Activated naive CD4-positive, alpha-beta T cell treated with anti-CD3 and anti-CD28 coated beads, Interleukin-2, amount 50 U/mL, for 16 hours (primary cell): Measurements from ENCODE around the gene RIMBP2.

Source experiments
- DNase-seq: peaks from one replicate; pipeline ENCODE4 v3.0.0-alpha.2; 2020

RIMBP2 gene

DNA sequence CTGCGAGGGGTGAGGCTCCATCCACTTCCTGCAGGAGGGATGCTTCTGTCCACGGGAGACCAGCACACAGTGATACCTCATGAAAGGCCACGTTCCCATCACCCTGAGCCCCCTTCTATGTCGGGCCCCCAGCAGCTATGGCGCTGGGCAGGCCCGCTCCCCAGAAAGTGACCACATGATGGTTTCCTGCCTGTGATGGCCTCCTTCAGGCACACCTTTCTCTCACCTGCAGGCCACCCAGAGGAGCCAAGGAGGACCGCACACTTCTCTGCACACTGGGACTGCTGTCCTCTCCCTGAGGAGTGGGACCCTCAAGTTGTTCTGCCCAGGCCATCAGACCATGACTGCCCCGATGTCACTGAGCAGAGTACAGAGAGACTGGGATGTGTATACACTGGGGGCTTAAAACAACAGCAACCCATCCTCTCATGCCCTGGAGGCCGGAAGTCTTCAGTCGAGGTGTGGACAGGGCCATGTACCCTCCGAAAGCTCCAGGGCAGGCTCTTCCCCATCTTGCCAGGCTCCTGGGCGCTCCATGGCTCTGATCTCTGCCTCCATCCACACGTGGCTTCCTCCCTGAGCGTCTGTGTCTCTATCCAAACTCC lies 219.5 kb downstream of the RIMBP2 start:
- no peak for DNase-seq

DNA sequence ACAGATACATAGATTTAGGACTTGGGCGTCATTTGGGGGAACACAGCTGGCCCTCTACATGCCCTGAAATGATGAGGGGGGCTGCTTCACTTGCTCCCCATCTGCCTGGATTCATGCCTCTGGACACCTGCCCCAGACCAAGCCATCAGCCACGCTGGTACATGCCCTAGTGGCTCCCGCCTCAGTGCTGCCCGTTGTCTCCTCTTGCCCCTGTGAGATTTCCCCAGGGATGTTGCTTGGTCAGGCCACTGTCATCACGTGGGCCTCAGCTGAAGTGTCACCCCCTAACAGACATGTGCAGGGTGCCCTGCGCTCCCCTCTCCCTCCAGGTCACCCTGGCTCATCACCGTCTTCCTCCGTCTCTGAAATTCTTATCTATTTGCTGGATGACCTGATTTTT lies 220.9 kb downstream of the RIMBP2 start:
- no peak for DNase-seq

DNA sequence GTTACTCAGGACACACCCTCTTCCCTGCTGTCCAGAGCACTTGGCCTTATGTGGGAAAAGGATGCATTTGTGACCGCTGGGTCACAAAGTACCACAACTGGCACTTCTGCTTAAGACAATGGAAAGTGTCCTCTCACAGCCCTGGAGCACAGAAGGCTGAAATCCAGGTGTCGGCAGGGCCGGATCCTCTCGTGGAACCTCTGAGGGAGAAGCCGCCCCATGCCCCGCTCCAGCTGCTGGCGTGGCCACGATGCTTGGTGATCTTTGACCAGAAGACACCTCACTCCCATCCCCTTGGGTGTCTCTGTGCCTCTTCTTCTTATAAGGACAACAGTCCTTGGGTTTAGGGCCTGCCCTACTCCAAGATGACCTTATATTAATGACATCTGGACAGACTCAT lies 221.4 kb downstream of the RIMBP2 start:
- DNase-seq, result no peak

DNA sequence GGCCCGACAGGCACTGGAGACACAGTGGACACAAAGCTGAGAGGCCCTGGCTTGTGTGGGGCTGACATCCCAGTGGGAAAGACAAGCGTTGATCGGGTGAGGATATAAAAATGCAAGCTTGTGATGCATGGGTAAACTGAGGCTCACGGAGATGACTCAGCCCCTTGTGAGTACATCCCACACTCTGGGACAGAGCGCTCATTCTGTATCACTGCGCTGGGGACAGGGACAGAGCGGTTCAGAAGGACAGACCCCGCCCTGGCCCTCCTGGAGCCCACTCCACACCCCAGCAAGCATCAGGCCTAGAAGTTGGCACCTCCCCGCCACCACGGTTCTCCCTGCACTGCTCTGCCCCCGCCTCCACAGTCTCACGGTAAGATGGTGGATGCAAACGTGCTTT lies 222.1 kb downstream of the RIMBP2 start:
- DNase-seq, result no peak

DNA sequence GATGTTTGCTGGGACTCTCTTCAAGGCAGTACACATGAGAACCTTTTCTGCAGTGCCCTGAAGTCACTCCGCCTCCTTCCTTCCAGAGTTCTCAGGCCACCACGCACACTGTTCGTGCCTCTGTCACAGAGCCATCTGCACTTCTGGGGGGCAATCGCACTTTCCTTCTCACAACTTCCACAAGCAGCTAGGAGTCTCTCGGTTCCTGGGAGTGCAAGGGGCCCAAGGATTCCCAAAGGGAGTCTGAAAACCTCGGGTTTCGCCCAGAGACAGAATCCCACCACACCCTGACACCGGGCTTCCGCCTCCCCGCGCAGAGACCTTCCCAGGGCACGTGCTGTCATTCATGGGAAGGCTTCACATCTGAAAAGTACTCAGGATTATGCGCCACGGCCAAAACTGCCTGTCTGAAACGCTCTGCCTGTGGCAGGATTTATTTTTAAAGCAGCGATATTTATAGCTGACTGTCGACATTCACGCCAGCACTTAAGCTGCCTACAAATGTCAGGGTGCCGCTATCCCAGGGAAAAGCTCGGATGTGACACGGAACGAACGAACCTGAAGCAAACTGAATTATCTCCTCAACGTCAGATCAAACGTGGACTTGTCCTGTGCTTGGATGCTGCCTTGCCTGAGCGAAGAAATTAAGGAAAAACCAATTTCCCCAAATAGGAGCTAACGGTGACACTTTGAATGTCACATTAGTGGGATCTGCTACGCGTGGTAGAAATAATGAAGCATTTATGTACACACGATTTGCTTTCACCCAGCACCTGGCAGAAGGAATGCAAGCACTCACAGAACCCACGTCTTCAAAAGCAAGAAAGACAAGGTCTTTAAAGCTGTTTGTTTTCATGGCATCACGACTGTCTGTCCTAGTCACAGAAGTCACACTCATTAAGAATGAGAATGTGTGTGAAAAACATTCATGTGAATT lies 224.4 kb downstream of the RIMBP2 start:
- no peak for DNase-seq

DNA sequence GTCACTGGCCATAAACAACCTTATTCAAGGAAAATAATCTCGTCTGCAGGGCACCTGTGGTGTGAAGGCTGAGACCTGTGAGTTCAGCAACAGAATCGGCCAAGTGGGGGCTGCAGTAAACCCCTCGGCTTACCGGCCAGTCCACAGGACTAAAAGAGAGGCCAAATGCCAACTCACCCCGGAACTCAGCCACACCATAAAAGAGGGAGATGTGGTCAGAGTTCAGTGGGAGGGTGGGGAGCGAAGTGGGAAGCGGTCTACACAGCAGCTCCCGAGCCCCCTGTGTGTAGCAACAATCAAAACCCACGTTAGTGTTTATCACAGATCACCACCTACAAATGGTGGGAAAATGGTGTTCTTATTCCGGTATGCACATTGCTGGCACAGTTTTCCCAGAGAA lies 225.4 kb downstream of the RIMBP2 start:
- DNase-seq, result no peak

DNA sequence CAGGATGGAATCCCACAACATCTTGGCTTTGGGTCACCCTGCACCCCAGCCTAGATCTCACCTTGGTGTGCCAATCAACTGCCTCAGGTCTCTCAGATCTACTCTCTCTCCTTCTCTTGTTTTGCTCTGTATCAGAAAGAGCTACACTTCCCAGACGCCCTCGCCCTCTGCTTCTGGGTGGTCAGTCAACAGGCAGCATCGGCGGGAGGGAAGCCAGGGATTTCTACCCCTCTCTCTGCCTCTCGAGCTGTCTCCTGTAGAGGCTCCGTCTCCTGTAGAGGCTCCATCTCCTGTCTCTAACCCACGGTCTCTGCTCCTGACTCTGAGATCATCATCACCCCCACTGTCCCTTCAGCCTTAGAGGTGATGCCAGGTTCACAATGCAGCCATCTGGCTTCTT lies 226.8 kb downstream of the RIMBP2 start:
- DNase-seq, result no peak

DNA sequence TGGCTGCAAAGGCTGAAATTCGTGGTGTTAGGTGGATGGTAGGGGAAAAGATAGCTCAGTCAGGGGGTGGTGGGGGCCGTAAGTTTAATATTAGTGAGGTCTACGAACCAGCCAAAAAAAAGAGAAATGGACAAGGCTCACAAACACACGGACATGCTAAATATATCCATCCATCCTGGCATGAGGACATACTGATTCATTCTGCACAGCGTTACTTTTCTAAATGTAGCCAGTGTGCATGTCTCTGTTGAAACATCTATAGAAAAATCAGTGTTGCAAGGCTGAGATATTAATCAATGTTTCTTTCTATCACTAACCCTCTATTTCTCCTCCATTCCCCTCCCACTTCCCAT lies 227.8 kb downstream of the RIMBP2 start:
- DNase-seq, result no peak

DNA sequence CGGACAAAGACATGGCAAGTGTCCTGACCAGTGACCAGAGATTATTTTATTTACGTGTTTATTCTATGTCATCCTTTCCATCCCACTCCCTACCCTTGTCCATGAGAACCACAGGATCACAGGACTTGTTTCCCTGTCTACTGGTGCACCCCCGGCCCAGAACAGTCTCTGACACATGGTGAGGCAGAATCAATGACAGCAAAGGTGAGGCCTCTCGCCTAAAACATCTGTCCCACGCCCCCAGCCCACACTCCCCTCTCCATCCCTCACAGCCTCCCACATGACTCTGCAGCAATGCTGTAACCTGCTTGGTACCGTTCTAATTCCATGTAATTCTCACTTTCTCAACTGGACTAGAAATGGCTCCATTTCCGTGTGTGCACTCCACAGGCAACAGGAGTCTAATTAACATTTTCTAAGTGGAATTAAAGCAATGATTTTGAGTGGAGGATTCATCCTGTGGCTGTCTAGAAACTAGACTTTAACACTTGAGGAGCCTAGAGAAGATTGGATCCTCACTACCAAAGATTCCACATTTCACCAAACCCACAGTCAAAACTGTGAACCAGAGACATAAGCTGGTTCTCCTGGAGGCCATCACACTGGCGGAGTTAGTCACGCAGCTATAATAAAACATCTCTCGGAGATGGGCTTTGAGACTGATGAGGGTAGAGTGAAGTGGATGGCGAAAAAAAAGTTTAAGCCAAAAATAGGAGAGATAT lies 228.3 kb downstream of the RIMBP2 start:
- DNase-seq, result no peak

DNA sequence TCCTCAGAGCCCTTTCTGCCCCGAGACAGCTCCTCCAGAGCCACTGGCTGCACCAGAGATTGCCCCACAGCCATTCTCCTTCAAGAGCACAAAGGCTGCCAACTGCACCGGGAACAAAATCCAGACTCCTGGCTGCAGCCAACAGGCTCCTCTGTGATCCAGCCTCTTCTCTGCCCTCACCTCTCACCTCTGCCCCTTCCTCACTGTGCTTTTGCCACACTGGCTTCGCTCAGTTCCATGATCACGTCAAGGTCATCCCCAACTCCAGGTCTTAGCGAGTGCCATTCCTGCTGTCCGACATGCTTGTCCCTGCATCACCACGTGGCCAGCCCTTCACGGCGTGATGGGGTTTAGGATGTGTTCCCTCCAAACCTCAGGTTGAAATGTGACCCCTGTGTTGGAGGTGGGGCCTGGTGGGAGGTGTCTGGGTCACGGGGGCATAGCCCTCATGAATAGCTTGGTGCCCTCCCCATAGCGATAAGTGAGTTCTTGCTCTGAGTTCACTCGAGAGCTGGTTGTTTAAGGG lies 229.1 kb downstream of the RIMBP2 start:
- DNase-seq, result no peak

DNA sequence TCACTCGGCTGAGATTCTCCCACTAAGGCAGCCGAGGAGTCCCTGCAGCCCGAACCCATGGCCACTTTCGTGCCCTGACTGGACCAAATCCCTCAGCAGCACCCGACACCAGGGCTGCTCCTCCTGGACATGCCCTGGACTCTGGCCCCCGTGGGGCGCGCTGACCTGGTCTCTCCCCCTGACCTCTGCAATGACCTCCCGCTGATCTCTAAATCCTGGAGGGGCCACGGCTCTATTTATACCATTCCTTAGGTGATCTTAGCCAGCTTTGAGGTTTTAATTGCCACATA lies 230.0 kb downstream of the RIMBP2 start:
- DNase-seq, result no peak

DNA sequence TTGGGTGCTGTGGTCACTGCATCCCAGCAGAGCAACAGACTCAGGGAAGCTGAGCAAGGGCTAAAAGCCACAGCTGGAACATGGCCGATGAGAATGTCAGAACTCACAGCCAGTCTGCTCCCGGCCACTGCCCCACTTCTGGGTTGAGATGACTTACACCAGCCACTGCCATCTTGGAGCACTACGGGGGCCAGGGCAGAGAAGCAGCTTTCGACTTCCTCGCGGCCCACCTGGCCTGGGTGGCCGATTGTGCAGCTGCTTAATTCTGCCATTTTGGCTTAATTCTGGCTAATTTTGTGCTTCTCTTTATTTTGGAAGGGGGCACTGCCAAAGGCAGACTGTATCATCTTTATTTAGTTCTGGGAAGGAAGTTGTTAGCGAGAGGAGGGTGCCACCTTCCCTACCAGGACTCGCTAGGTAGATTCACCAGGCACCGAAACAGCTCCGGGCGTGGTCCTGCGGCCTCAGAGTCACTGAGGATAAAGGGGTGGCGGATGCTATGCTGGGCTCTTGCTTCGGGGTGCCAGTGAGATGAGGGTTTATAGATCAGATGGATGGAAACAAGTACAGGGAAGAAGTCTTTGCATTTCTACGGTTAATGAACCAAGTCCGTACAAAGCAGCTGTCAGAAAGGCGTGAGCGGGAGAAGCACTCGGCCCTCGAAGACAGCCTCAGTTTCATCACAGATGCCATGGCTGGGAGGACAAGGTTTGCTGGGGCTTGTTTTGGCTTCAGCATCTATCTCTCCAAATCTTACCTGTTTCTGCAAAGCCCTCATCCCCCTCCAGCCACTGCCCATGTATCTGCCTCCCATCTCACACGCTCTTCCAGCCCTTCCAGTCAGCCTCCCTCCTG lies 230.6 kb downstream of the RIMBP2 start:
- DNase-seq, result no peak

DNA sequence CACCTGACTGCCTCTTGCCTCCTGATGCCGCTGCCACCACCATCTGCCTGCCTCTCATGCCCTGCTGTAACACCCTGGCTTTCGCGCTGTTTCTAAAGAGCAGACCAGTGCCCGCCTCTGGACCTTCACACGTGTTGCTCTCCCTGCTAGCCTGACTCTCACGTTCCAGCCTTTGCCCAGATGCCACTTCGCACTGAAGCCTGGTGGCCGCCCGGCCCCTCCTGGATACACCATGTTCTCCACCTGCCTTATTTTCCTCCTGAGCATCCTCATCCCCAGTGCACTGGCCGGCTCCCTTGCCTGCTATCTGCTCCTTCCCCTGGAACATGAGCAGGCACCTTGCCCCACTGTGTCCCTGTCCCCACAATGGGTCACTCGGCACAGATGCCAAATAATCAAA lies 231.9 kb downstream of the RIMBP2 start:
- no peak for DNase-seq

DNA sequence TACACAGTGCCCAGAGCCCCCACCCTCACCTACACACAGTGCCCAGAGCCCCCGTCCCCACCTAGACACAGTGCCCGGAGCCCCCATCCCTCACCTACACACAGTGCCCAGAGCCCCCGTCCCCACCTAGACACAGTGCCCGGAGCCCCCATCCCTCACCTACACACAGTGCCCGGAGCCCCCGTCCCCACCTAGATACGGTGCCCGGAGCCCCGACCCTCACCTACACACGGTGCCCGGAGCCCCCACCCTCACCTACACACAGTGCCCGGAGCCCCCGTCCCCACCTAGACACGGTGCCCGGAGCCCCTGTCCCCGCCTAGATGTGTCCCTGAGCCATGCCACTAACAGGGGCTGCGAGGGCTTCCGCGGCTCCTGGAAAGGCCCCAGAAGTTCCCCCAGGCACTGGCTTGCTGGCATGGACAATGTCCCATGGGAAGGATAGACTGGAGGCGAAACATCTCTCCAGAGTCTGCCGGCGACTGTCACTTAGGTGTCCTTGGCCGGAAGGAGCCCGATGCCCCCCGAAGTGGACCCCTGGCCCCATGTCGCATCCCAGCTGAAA lies 232.4 kb downstream of the RIMBP2 start:
- DNase-seq, result no peak

DNA sequence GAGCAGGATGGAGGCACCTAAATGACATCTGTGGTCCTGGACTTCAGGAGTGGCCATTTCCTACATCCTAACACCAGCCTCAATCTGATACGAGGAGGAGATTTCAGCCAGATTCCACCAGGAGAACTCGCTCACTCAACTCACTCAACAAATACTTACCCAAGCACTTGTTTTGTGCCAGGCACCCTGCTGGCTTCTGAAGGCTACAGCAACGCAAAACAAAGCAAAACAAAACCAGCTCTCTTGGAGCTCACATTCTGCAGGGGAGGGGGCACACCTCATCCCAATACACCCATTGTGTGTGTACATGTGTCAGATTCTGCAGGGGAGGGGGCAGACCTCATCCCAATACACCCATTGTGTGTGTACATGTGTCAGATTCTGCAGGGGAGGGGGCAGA lies 233.7 kb downstream of the RIMBP2 start:
- no peak for DNase-seq

DNA sequence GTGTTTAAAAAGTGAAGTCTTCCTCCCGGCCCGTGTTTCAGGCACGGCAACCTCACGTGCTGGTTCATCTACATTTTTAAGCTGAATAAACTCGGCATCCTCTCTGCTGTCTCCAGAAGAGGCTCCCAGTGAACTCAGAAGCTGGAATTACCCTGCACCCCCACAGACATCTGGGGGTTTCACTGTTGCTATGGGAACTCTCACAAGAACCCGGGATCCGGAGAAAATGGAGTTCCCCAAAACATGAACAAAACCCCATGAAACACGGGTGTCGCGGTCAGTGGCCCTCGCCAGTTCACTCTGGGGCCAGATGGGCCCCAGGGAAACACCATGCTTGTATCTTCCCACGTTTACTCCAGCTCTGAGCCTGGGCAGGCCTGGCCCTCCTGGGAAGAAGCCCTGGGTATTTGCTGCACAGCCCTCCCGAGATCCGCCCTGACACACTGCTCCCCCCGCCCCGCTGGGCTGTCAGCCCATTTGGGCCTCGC lies 234.7 kb downstream of the RIMBP2 start:
- DNase-seq, result no peak

DNA sequence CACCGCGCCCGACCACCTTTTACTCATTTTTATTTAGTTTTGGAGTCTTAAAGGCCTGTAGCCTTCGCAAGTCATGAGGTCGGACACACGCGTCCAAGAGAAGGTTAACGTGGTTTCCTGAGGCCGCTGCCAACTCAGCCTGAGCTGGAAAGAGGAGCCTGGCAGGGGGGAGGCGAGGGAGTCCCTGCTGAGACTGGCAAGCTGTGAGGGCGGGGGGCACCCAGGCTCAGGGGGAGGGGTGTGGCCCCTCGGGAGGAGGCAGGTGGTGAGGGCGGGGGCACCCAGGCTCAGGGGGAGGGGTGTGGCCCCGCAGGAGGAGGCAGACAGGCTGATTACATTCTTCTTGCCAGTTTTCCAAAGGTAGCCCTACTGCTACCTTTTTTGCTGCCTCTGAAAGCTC lies 235.2 kb downstream of the RIMBP2 start:
- no peak for DNase-seq

DNA sequence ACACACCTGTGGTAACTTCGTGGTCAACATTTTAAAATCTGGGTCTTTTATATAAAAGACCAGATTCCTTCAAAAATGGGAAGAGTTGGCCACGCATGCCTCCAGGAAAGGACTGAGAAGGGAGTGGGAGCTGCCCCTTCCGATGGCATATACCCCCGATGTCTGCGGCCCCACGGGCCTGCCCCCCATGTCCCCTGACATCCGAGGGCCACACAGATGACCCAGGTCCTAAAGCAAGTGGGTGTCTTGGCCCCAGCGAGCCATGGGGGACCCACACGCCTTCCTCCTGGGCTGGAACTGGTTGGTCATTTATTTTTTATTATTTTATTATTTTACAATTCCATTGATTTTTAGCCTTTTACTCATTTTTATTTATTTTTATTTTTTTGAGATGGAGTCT lies 235.9 kb downstream of the RIMBP2 start:
- DNase-seq, result no peak

DNA sequence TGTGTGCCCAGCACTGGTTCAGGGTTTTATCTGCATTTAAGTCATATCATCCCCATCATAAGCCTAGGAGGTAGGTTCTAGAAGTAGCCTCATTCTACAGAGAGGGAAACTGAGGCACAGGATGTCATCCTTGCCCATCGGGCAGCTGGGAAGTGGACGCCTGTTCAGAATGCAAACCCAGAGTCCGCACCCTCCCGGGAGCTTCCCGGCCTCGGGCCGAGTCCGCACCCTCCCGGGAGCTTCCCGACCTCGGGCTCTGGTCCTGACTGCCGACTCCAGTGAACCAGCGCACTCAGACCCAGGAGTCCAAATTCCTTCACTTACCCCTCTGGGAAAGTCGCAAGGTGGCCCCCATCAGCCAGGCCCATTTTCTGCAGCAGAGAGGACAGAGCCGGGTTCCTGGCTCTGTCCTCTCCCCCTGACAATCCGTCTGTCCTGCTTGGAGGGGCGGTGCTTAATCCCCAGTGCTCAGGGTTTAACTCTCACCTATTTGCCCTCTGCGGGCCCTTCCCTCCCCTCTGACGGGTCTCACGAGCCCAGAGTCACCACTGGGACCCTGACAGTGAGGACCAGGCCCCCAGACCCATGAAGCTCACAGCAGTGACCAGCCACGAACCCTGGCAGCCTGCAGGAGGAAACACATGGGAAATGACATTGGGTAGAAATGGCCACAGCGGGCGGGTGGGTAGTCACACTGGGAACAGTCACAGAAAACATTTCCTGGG lies 236.5 kb downstream of the RIMBP2 start:
- no peak for DNase-seq

DNA sequence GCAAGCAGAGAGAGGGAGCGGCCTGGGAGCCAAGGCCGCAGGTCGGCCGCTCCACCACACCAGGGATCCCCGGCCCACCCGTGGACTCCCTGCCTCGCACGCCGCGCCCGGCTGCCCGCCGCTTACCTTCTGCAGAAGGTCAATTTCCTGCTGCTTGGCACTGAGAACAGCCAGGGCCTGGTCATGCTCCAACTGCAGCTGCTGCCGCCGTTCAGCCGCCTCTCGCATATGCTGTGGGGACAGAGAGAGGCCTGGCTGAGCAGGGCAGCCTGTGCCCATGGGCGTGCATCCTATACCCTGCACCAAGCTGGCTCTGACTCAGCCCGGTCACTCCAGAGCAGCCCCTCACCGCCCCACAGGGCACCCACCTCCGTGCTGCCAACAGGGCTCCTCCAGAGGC lies 237.3 kb downstream of the RIMBP2 start:
- no peak for DNase-seq

DNA sequence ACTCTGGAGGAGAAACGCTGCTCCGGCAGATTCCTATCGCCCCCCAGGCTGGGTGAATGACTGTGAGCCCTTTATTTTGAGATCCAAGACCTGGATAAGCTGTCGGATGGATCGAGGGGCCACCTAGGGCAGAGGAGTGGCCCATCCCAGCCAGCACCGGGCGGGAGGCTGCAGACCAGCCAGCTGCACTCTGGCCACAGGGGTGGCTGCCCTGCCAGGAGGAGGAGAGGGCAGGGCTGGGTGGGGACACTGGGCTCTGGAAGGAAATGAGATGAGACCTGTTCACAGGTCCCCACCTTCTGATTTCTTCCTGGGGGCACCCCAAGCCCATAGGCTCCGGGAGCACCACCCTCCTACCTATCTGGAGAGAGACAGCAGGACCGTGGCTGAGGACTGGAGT lies 238.4 kb downstream of the RIMBP2 start:
- DNase-seq, result no peak

DNA sequence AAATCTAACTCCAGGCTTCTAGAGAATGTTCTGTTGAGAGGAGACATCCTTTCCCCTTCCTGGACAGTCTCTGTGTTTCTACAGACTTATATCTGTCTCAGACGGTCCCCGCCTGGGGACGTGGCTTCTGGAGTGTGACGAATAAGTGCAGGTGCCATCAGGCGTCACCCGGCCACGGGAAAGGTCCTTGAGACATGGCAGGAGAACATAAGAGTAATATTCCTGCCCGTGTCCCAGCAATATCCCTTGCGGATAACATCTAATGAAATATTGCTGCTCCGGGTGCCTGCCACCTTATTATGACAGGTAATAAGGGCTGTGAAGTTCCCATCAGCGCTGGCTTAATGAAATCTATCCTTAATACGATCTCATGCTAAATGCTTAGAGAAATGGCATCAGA lies 238.8 kb downstream of the RIMBP2 start:
- no peak for DNase-seq
